ENCODE data around the gene NUP88.
A peak's percentile ranks its signal among the peaks of the same experiment; 100 is the strongest.
"Not testable (repeated sequence)": the region's sequence is repeated elsewhere in the genome, so short reads cannot be mapped to it uniquely, and the experiment has no call there.

Gene NUP88
- total RNA-seq = 111 to 243 reads per million in 2 experiments

GRCh38 chr17:5419356-5419958, at the start of gene NUP88:
Gene NUP88, minus strand, starts transcription at chr17:5419662. Its CDS starts 12 bp downstream, at chr17:5419650.
- peak; percentile 93 for DNase-seq (ENCODE audit: low read depth)

DNA sequence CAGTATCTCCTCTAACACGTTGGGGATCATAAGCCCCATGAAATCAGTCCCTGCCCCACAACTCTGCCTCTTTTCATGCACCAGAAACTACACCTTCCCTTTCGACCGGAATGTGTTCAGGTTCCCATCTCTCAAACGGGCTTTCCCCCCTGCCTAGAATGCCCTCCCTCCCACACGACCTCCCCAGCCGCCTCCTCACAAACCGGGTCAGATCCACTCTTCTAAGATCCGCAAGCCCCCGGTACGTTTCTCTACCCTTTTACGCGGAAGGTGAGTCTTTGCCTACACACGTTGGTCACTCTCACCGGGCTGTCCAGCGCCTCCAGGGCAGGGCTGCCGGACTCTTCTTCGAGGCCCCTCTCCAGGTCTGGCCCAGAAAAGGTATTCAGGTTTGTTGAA, 48.6 kb upstream of the NUP88 start:
- DNase-seq (ENCODE audit: low read depth) = no peak

DNA sequence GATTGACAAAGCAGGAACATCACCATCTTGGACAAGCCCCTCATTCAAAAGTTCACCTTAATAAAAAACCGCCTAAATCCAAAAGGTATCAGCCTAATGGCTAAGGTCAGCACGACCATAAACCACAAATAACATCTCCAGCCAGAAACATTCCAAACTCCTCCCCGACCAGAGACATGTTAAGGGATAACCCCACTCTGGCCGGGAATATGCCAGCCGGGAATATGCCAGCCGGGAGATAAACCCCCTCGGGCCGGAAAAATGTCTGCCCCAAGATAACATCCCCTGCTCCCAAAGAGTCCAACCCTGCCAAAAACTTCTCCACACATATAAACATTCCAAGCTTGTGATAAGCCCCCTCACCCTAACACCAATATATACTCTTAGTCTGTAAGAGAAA, 48.0 kb upstream of the NUP88 start:
- DNase-seq (ENCODE audit: low read depth) = no peak

GRCh38 chr17:5466295-5466694, 46.8 kb upstream of the NUP88 start:
- DNase-seq (ENCODE audit: low read depth) = no peak

GRCh38 chr17:5464717-5465507, 45.5 kb upstream of the NUP88 start:
- no peak for DNase-seq (ENCODE audit: low read depth)

- no peak for DNase-seq (ENCODE audit: low read depth)
Observed at GRCh38 chr17:5446786-5447185, 27.3 kb upstream of the NUP88 start.

DNA sequence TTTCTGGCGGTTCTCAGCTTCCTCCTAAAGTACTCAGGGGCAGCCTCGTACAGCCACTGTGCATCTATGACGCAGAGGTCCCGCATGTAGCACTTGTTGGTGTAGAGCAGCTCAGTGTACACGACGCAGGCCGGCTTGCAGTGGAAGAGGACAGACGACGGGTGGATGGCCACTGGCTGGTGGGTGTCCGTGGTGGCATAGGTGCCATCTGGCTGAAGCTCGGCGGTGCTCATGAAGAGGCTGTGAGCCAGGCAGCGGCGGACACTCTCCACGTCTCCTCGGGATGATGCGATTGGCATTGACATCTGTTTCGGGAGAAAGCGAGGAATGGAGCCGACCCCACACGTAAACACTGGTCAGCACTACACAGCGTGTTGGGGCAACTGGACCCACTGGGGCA, 24.7 kb upstream of the NUP88 start:
- no peak for DNase-seq (ENCODE audit: low read depth)

GRCh38 chr17:5443728-5444127, 24.3 kb upstream of the NUP88 start:
- DNase-seq (ENCODE audit: low read depth) = no peak

DNA sequence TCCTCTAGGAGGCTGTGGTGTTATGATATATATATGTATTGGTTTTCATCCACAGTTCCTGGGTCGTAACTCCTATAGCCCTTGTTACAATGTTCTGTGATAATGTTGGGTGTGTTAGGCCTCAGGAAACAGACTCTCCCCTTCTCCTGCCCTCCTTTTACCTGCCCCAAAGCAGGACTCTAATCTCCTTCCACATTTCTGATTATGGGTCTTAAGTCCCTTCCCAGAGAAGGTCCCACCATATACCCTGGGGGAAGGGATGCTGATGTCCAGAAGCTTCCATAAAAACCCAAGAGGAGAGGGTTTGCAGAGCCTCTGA, 19.9 kb upstream of the NUP88 start:
- DNase-seq (ENCODE audit: low read depth) = no peak

- peak; percentile 87 for DNase-seq (ENCODE audit: low read depth)
Observed at GRCh38 chr17:5438716-5439445, 19.4 kb upstream of the NUP88 start, which contains the start of gene C1QBP. Gene C1QBP, minus strand, starts transcription at chr17:5439155. Its CDS starts 82 bp downstream, at chr17:5439073.

DNA sequence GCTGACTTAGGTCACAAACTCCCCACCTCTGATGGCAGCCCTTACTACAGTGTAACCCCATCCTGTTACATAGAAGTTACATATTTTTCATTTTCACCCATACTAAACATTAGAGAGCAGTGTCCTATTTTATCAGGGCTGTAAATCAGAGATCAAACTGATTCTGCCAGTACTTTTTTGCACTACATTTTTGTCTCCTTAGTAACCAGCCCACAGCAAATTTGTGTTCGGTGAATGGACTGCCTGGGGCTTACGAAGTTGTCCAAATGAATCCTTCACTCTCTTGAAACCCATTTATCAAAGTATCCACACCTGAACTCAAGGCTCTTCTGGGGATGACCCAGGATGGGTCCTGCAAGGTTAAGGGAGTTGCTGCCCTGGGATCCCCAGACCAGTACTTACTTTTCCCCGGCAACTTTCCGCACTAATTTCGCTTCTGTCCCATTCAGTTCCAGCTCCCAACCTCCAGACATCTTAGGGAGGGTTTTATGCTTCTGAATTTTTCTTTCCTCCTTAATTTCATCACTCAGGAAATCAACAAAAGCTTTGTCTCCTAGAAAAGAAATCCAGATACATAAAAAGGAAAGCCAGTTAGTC, 18.4 kb upstream of the NUP88 start:
- DNase-seq (ENCODE audit: low read depth) = no peak

GRCh38 chr17:5435781-5436315, 16.4 kb upstream of the NUP88 start:
- not testable (repeated sequence) for DNase-seq (ENCODE audit: low read depth)

DNA sequence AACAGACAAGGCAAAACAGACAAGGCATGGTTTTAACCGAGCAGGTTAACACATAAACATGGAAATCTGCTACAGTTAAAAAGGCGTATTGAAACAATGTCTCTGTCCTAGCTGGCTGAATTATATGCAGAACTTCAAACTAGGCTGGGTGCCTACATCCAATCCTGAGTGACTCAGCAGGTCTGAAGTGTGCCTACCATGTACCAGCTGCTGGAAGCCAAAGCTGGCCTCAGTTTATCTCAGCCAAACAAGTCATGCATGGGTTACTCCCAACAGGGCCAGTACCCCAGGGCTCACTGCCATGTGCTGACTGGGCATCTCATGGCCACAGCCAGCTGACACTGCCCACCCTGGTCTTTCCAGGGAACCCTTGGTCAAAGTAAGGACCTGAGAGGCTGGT, 15.5 kb upstream of the NUP88 start:
- no peak for DNase-seq (ENCODE audit: low read depth)

- DNase-seq (ENCODE audit: low read depth) = no peak
Observed at GRCh38 chr17:5431949-5432556, 12.6 kb upstream of the NUP88 start.

DNA sequence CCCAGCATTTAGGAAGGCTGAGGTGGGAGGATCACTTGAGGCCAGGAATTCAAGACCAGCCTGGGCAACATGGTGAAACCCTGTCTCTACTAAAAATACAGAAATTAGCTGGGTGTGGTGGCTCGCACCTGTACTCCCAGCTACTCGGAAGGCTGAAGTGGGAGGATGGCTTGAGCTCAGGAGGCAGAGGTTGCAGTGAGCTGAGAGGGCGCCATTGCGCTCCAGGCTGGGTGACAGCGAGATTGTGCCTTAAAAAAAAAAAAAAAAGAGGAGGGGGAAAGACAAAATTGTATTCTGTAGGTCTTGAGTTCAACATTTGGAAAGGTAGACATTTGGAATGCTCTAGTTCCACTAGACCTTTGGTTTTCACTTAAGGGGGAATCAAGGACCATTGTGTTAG, 11.8 kb upstream of the NUP88 start:
- not testable (repeated sequence) for DNase-seq (ENCODE audit: low read depth)

GRCh38 chr17:5430413-5430999, 11.0 kb upstream of the NUP88 start:
- no peak for DNase-seq (ENCODE audit: low read depth)

- DNase-seq (ENCODE audit: low read depth) = no peak
Observed at GRCh38 chr17:5429191-5429887, 9.9 kb upstream of the NUP88 start.

DNA sequence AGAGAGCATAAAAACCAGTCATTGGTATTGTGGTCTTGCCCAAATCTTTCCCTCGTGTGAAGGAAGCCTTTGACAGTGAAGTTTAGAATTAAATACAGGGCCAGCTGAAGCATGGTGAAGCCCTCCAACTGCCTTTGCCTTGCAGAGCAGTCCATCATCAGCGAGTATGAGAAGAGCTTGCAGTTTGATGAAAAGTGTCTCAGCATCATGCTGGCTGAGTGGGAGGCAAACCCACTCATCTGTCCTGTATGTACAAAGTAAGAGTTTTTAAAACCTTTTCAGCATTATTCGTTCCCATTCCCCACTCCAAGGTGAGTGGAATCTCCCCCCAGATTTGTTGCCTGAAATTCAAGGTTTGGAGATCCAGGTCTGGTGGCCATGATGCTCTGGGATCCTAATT, 6.4 kb upstream of the NUP88 start:
- DNase-seq (ENCODE audit: low read depth) = no peak

DNA sequence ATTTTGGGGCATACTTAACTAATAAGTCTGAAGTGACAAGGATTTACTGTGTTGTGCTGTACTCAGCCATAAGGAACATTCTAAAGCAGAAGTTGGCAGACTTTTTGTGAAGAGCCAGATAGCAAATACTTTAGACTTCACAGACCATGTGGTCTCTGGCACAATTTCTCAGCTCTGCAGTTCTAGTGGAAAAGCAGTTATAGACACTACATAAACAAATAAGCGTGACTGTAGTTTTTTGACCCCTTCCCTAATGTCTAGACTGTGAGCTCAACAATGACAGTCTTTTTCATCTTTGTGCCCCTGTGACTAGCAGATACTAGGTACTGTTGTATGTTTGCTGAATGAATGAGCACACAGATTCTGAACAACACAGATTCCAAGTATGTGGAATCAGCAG, 5.4 kb upstream of the NUP88 start:
- no peak for DNase-seq (ENCODE audit: low read depth)

- DNase-seq (ENCODE audit: low read depth) = no peak
Observed at GRCh38 chr17:5422505-5422904, 3.0 kb upstream of the NUP88 start.
